Fibroblast of lung (primary cell): ENCODE measurements around the gene SEC14L5. TPM values are rescaled to one million over a fixed set of nuclear protein-coding genes. Genes with fewer than 3 reads are reported as not detected.

Source experiments
- DNase-seq, 2 donors: peaks; one replicate each; pipeline versions ENCODE4 v3.0.0 to v3.0.0-alpha.2; 2010; ENCODE audit warnings: low read depth in 2 of 2
- H2AFZ ChIP-seq: 2 replicates; pipeline ENCODE4 v1.5.1; 2012; ENCODE audit warnings: low read length, control low read depth, inconsistent platforms
- H3K27ac ChIP-seq: 2 replicates; pipeline ENCODE4 v1.5.1; 2011; ENCODE audit warnings: low read length, control low read depth; ENCODE audit not compliant: insufficient read depth
- H3K27me3 ChIP-seq: 2 replicates; pipeline ENCODE4 v1.5.1; 2011; ENCODE audit warnings: mild to moderate bottlenecking, low read length; ENCODE audit not compliant: control insufficient read depth, insufficient read depth
- H3K36me3 ChIP-seq: 2 replicates; pipeline ENCODE4 v1.5.1; 2011; ENCODE audit warnings: low read length; ENCODE audit not compliant: control insufficient read depth, insufficient read depth
- H3K4me1 ChIP-seq: 2 replicates; pipeline ENCODE4 v1.5.1; 2011; ENCODE audit warnings: low read length; ENCODE audit not compliant: control insufficient read depth, insufficient read depth; ENCODE audit errors: extremely low read depth
- H3K4me2 ChIP-seq: 2 replicates; pipeline ENCODE4 v1.5.1; 2011; ENCODE audit warnings: low read length, control low read depth; ENCODE audit not compliant: insufficient read depth; ENCODE audit errors: extremely low read depth
- H3K4me3 ChIP-seq, 4 experiments: fragments of 200-600 bp in 1 of 4; sonication (generic) in 1 of 4; replicated peaks in 1 of 4; 2 replicates each; pipeline ENCODE4 v1.5.1; 2011 to 2016; ENCODE audit warnings: low read length in 4 of 4, low read depth in 3 of 4, mild to moderate bottlenecking in 3 of 4, control low read depth in 2 of 4, inconsistent platforms in 1 of 4, mixed read lengths in 1 of 4; ENCODE audit not compliant: insufficient read depth in 1 of 4; ENCODE audit errors: control extremely low read depth in 1 of 4
- H3K79me2 ChIP-seq: 2 replicates; pipeline ENCODE4 v1.5.1; 2012; ENCODE audit warnings: mild to moderate bottlenecking, low read length, inconsistent platforms; ENCODE audit not compliant: control insufficient read depth, insufficient read depth
- H3K9ac ChIP-seq: 2 replicates; pipeline ENCODE4 v1.5.1; 2011; ENCODE audit warnings: mild to moderate bottlenecking, low read length, control low read depth; ENCODE audit not compliant: insufficient read depth
- H3K9me3 ChIP-seq: 2 replicates; pipeline ENCODE4 v1.5.1; 2012; ENCODE audit warnings: low read depth, low read length; ENCODE audit not compliant: control insufficient read depth, insufficient read depth
- H4K20me1 ChIP-seq: 2 replicates; pipeline ENCODE4 v1.5.1; 2011; ENCODE audit warnings: low read length; ENCODE audit not compliant: control insufficient read depth, insufficient read depth; ENCODE audit errors: extremely low read depth
- EZH2 ChIP-seq: IDR thresholded peaks from 2 replicates; pipeline ENCODE4 v1.5.1; 2012; ENCODE audit warnings: low read length, control low read depth, mild to moderate bottlenecking; ENCODE audit errors: missing control alignments
- polyA plus RNA-seq, 2 donors: library from polyadenylated mRNA; depleted of rRNA in 1 of 2; stranded (reverse) in 1 of 2; unstranded in 1 of 2; fragments of >200 nt; gene quantifications; 2 replicates each; pipeline ENCODE4 v1.2.1, GENCODE V29; 2011 to 2012; ENCODE audit warnings: missing spikeins in 1 of 2
- total RNA-seq: library from RNA; depleted of rRNA; stranded (reverse); fragments of >200 nt; gene quantifications from 2 replicates; pipeline ENCODE4 v1.2.1, GENCODE V29; 2014
- TF ChIP-seq, protein P1 (sequence below), 2 donors: IDR thresholded peaks in 1 of 2; conservative IDR thresholded peaks in 1 of 2; 1 replicate in 1 of 2; 2 replicates in 1 of 2; pipeline ENCODE4 v1.5.1; 2011 to 2012; ENCODE audit warnings: low read length in 2 of 2, control low read depth in 1 of 2, inconsistent platforms in 1 of 2, low read depth in 1 of 2, mild to moderate bottlenecking in 1 of 2

The SEC14L5 gene
- total and polyA plus RNA-seq, 2 donors (not counting 1 experiment from before 2014, with no cell fraction given), result 0.05 to 0.99 TPM

- Histone ChIP-seq H3K27me3 (peaks cover 11% of the 10 kb centered on the region), H3K36me3 (no peaks in the 10 kb centered on the region), H3K9me3 (no peaks in the 10 kb centered on the region), H3K4me1 (no peaks in the 10 kb centered on the region), H2AFZ (no peak overlapping the region), H3K4me3 (no peak overlapping the region), H3K4me2 (no peak overlapping the region), H4K20me1 (no peaks in the 10 kb centered on the region), H3K9ac (no peak overlapping the region), H3K79me2 (no peaks in the 10 kb centered on the region), H3K27ac (no peak overlapping the region)
- TF ChIP-seq, protein P1, sequence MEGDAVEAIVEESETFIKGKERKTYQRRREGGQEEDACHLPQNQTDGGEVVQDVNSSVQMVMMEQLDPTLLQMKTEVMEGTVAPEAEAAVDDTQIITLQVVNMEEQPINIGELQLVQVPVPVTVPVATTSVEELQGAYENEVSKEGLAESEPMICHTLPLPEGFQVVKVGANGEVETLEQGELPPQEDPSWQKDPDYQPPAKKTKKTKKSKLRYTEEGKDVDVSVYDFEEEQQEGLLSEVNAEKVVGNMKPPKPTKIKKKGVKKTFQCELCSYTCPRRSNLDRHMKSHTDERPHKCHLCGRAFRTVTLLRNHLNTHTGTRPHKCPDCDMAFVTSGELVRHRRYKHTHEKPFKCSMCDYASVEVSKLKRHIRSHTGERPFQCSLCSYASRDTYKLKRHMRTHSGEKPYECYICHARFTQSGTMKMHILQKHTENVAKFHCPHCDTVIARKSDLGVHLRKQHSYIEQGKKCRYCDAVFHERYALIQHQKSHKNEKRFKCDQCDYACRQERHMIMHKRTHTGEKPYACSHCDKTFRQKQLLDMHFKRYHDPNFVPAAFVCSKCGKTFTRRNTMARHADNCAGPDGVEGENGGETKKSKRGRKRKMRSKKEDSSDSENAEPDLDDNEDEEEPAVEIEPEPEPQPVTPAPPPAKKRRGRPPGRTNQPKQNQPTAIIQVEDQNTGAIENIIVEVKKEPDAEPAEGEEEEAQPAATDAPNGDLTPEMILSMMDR (conservative IDR thresholded peaks at IDR 0.05 in 1 of 2, IDR thresholded peaks at IDR 0.05 in 1 of 2; ENCODE audit: low read depth in 1 of 2, low read length in 2 of 2), result no peak
- no peak for TF ChIP-seq EZH2
- DNase-seq, result no peak
Measured at GRCh38 chr16:5008311-5008731, 50.2 kb downstream of the SEC14L5 start.

DNA sequence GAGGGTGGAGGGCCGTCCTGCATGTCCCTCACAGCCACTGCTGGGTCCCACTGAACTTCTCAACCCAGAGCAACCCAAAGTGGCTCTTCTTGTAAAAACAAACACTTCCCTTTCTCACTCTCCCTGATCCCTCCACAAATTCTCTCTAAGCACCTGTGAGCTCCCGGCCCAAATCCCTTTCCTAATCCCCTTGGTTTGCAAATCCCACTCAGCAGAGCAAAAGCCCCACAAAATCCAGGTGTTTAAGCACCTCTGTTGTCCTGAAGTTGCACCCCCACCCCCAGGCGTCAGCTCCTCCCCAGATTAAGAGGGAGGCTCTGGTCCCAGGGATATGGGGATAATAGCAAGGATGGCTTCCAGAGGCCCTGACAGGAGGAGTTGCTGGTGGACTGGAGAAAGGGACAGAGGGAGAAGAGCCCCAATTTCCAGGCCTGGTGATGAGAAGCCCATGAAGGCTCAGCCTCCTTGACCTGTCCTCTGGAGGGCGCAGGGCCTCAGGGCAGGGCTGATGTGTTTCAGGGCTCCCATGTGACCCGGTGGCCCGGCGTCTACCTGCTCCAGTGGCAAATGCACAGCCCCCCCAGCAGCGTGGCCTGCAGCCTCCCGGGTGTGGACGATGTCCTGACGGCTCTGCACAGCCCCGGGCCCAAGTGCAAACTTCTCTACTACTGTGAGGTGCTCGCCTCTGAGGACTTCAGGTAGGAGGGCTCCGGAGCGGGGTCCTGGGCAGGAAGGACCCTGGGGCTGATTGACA is 52.6 kb downstream of the SEC14L5 start:
- no peak overlapping the region for H3K27ac ChIP-seq
- peaks cover 11% of the 10 kb centered on the region for H3K27me3 ChIP-seq
- no peak overlapping the region for H2AFZ ChIP-seq
- H3K79me2 ChIP-seq, result no peaks in the 10 kb centered on the region
- H3K4me3 ChIP-seq, result no peak overlapping the region
- H3K36me3 ChIP-seq, result no peaks in the 10 kb centered on the region
- no peak overlapping the region for H3K4me2 ChIP-seq
- no peaks in the 10 kb centered on the region for H4K20me1 ChIP-seq
- no peak for DNase-seq
- H3K9ac ChIP-seq, result no peak overlapping the region
- TF ChIP-seq, protein P1 (conservative IDR thresholded peaks at IDR 0.05 in 1 of 2, IDR thresholded peaks at IDR 0.05 in 1 of 2; ENCODE audit: low read depth in 1 of 2, low read length in 2 of 2), result no peak
- no peak for TF ChIP-seq EZH2
- H3K9me3 ChIP-seq, result no peaks in the 10 kb centered on the region
- H3K4me1 ChIP-seq, result no peaks in the 10 kb centered on the region

GRCh38 chr16:5011637-5012036 is 53.5 kb downstream of the SEC14L5 start:
- H3K27me3 ChIP-seq, result peaks cover 11% of the 10 kb centered on the region
- H3K4me3 ChIP-seq, result no peak overlapping the region
- H3K9ac ChIP-seq, result no peak overlapping the region
- no peak overlapping the region for H3K4me2 ChIP-seq
- H2AFZ ChIP-seq, result no peak overlapping the region
- no peaks in the 10 kb centered on the region for H3K9me3 ChIP-seq
- no peaks in the 10 kb centered on the region for H3K79me2 ChIP-seq
- H3K27ac ChIP-seq, result no peak overlapping the region
- H4K20me1 ChIP-seq, result no peaks in the 10 kb centered on the region
- no peak for DNase-seq
- H3K4me1 ChIP-seq, result no peaks in the 10 kb centered on the region
- no peaks in the 10 kb centered on the region for H3K36me3 ChIP-seq
- TF ChIP-seq, protein P1 (conservative IDR thresholded peaks at IDR 0.05 in 1 of 2, IDR thresholded peaks at IDR 0.05 in 1 of 2; ENCODE audit: low read depth in 1 of 2, low read length in 2 of 2), result no peak
- TF ChIP-seq EZH2, result no peak
